SK-N-SH (cell line): ENCODE results near the gene ITGA6. TPM values are rescaled to one million over a fixed set of nuclear protein-coding genes. Genes with fewer than 3 reads are reported as not detected.

ENCODE experiments used
- EP300 ChIP-seq, 2 experiments: IDR thresholded peaks; 2 replicates each; pipeline versions ENCODE4 v1.4.0 to v1.6.1; 2012; ENCODE audit warnings: borderline replicate concordance in 1 of 2, low read depth in 1 of 2, low read length in 1 of 2
- FOSL2 ChIP-seq: IDR thresholded peaks from 2 replicates; pipeline ENCODE4 v1.4.0; 2012; ENCODE audit warnings: low read depth, mild to moderate bottlenecking, moderate library complexity, borderline replicate concordance
- FOXJ3 ChIP-seq: sonication (generic); formaldehyde crosslinking; IDR thresholded peaks from 2 replicates; pipeline ENCODE4 v1.5.1; 2020; ENCODE audit warnings: mild to moderate bottlenecking, missing genetic modification reagents
- FOXM1 ChIP-seq: IDR thresholded peaks from 2 replicates; pipeline ENCODE4 v1.4.0; 2012; ENCODE audit warnings: low read depth, mild to moderate bottlenecking
- GABPA ChIP-seq: IDR thresholded peaks from 2 replicates; pipeline ENCODE4 v1.4.0; 2012; ENCODE audit warnings: low read depth, mild to moderate bottlenecking
- GATA2 ChIP-seq: sonication (generic); formaldehyde crosslinking; IDR thresholded peaks from 2 replicates; pipeline ENCODE4 v1.5.0; 2020; ENCODE audit warnings: mild to moderate bottlenecking, missing genetic modification reagents
- IRF3 ChIP-seq: fragments of 150-350 bp; IDR thresholded peaks from 2 replicates; pipeline ENCODE4 v1.6.1; 2016; ENCODE audit warnings: mild to moderate bottlenecking, low read depth, low read length
- JUND ChIP-seq: IDR thresholded peaks from 2 replicates; pipeline ENCODE4 v1.4.0; 2012
- MAX ChIP-seq: IDR thresholded peaks from 2 replicates; pipeline ENCODE4 v1.4.0; 2012; ENCODE audit warnings: low read depth
- MEF2A ChIP-seq: IDR thresholded peaks from 2 replicates; pipeline ENCODE4 v1.4.0; 2012; ENCODE audit warnings: low read depth, borderline replicate concordance
- MXI1 ChIP-seq: IDR thresholded peaks from 2 replicates; pipeline ENCODE4 v1.6.1; 2012; ENCODE audit warnings: mild to moderate bottlenecking, low read depth, low read length, improper control_type of control experiment
- NFIC ChIP-seq: IDR thresholded peaks from 2 replicates; pipeline ENCODE4 v1.4.0; 2012; ENCODE audit warnings: borderline replicate concordance
- NRF1 ChIP-seq: IDR thresholded peaks from 2 replicates; pipeline ENCODE4 v1.6.1; 2012; ENCODE audit warnings: low read depth, mild to moderate bottlenecking, low read length
- PBX3 ChIP-seq: IDR thresholded peaks from 2 replicates; pipeline ENCODE4; 2012
- POLR2AphosphoS5 ChIP-seq: IDR thresholded peaks from 2 replicates; pipeline ENCODE4 v1.6.1; 2012; ENCODE audit warnings: low read depth, low read length
- RAD21 ChIP-seq: IDR thresholded peaks from 2 replicates; pipeline ENCODE4 v1.6.1; 2012; ENCODE audit warnings: mild to moderate bottlenecking, low read length
- REST ChIP-seq: IDR thresholded peaks from 2 replicates; pipeline ENCODE4 v1.6.1; 2012; ENCODE audit warnings: mild to moderate bottlenecking, low read depth, low read length, moderate library complexity
- RFX5 ChIP-seq: IDR thresholded peaks from 2 replicates; pipeline ENCODE4 v1.6.1; 2012; ENCODE audit warnings: mild to moderate bottlenecking, improper control_type of control experiment, low read length
- RXRA ChIP-seq: IDR thresholded peaks from 2 replicates; pipeline ENCODE4 v1.4.0; 2012; ENCODE audit warnings: low read depth, mild to moderate bottlenecking, borderline replicate concordance
- SIN3A ChIP-seq: IDR thresholded peaks from 2 replicates; pipeline ENCODE4 v1.6.1; 2012; ENCODE audit warnings: low read depth, mild to moderate bottlenecking, low read length, moderate library complexity, borderline replicate concordance
- SMC3 ChIP-seq: IDR thresholded peaks from 2 replicates; pipeline ENCODE4 v1.6.1; 2012; ENCODE audit warnings: low read depth, low read length, improper control_type of control experiment
- TAF1 ChIP-seq: IDR thresholded peaks from 2 replicates; pipeline ENCODE4 v1.6.1; 2012; ENCODE audit warnings: low read depth, mild to moderate bottlenecking, low read length, moderate library complexity, borderline replicate concordance
- TCF12 ChIP-seq: IDR thresholded peaks from 2 replicates; pipeline ENCODE4 v1.4.0; 2012
- TEAD4 ChIP-seq: IDR thresholded peaks from 2 replicates; pipeline ENCODE4 v1.4.0; 2012; ENCODE audit warnings: mild to moderate bottlenecking, borderline replicate concordance; ENCODE audit not compliant: insufficient read depth
- YY1 ChIP-seq: IDR thresholded peaks from 2 replicates; pipeline ENCODE4 v1.4.0; 2012; ENCODE audit warnings: low read depth, mild to moderate bottlenecking
- polyA plus RNA-seq, 3 experiments: library from polyadenylated mRNA; depleted of rRNA; stranded (reverse); fragments of >200 nt; gene quantifications; 2 replicates each; pipeline ENCODE4 v1.2.3, GENCODE V29; 2012

ITGA6 gene
- polyA plus RNA-seq, 1 of the 3 experiments (the other 2 are of a cell fraction): 26.0 TPM

- TF ChIP-seq FOSL2 (peak; percentile 91), NRF1 (no peak), MXI1 (no peak), TAF1 (no peak), TEAD4 (peak; percentile 84; the same call in 1 of the 2 replicates), MAX (peak; percentile 63), IRF3 (no peak), NFIC (0 out of 2 replicates have a peak, but pooled peaks have one; percentile 45), YY1 (no peak), REST (no peak), SIN3A (no peak), POLR2AphosphoS5 (no peak), JUND (peak; percentile 86), FOXJ3 (no peak), RFX5 (no peak), SMC3 (no peak), FOXM1 (no peak), TCF12 (peak; percentile 73), RXRA (peak; percentile 63; the same call in 1 of the 2 replicates), PBX3 (peak; percentile 70), GATA2 (CRISPR knock-in tag) (no peak), RAD21 (no peak), GABPA (no peak), MEF2A (no peak), EP300 (IDR thresholded peaks at IDR 0.05; ENCODE audit: borderline replicate concordance in 1 of 2, low read depth in 1 of 2, low read length in 1 of 2) (peak in 1 of 2 experiments; percentile 60; a peak in 1 of 4 replicates)
These were observed 11.5 kb downstream of the ITGA6 start (continued) for GRCh38 chr2:172438741-172439508.
